ENCODE results near the gene RBM23. TPM values are rescaled to one million over a fixed set of nuclear protein-coding genes. Genes with fewer than 3 reads are reported as not detected.
"Not testable (repeated sequence)": the region's sequence is repeated elsewhere in the genome, so short reads cannot be mapped to it uniquely, and the experiment has no call there.

RBM23 gene
- 10 to 100 TPM; 77.3 to 88.9 TPM for total RNA-seq
- total RNA-seq = 76.9 to 145 reads per million in 2 donors

GRCh38 chr14:22918804-22919600, at the start of gene RBM23:
TSS of gene RBM23 (minus strand) at chr14:22919149.
- ATAC-seq (peak; percentile 90), DNase-seq (peak; percentile 98 to 99 (median 98))
- Mint-ChIP-seq H3K27me3 (no peaks in the 10 kb centered on the region), H3K36me3 (ENCODE audit: low read depth) (peaks cover 8% of the 10 kb centered on the region), H3K27ac (peak within 1 kb of the TSS; percentile 100), H3K4me3 (peak within 1 kb of the TSS; percentile 94), H3K4me1 (peaks cover 29% of the 10 kb centered on the region)
- H3K9me3 ChIP-seq (ENCODE audit: control insufficient read depth, low read length, poor library complexity, severe bottlenecking) = no peaks in the 10 kb centered on the region

- no peaks in the 10 kb centered on the region for H3K4me1 Mint-ChIP-seq
- H3K27me3 Mint-ChIP-seq = no peaks in the 10 kb centered on the region
- ATAC-seq (no peak), DNase-seq (no peak)
- H3K27ac Mint-ChIP-seq = no peak overlapping the region
- no peaks in the 10 kb centered on the region for H3K9me3 ChIP-seq (ENCODE audit: control insufficient read depth, low read length, poor library complexity, severe bottlenecking)
- H3K36me3 Mint-ChIP-seq (ENCODE audit: low read depth) = no peaks in the 10 kb centered on the region
- H3K4me3 Mint-ChIP-seq = no peak overlapping the region
Measured at GRCh38 chr14:22966783-22967269, 47.9 kb upstream of the RBM23 start.

GRCh38 chr14:22965916-22966782, 47.2 kb upstream of the RBM23 start:
- not testable (repeated sequence) for DNase-seq; H3K27ac Mint-ChIP-seq; H3K36me3 Mint-ChIP-seq (ENCODE audit: low read depth); H3K4me3 Mint-ChIP-seq; H3K4me1 Mint-ChIP-seq; H3K27me3 Mint-ChIP-seq; H3K9me3 ChIP-seq (ENCODE audit: control insufficient read depth, low read length, poor library complexity, severe bottlenecking); ATAC-seq

GRCh38 chr14:22962061-22962676, 43.2 kb upstream of the RBM23 start:
- H3K4me1 Mint-ChIP-seq = peaks cover 2% of the 10 kb centered on the region
- H3K27me3 Mint-ChIP-seq = no peaks in the 10 kb centered on the region
- H3K4me3 Mint-ChIP-seq = no peak overlapping the region
- H3K27ac Mint-ChIP-seq = no peak overlapping the region
- no peaks in the 10 kb centered on the region for H3K9me3 ChIP-seq (ENCODE audit: control insufficient read depth, low read length, poor library complexity, severe bottlenecking)
- ATAC-seq (no peak), DNase-seq (no peak)
- no peaks in the 10 kb centered on the region for H3K36me3 Mint-ChIP-seq (ENCODE audit: low read depth)

GRCh38 chr14:22955702-22956569, 37.0 kb upstream of the RBM23 start:
- Mint-ChIP-seq H3K27me3 (no peaks in the 10 kb centered on the region), H3K27ac (peak overlapping the region; percentile 85), H3K4me1 (peaks cover 19% of the 10 kb centered on the region), H3K36me3 (ENCODE audit: low read depth) (peaks cover 5% of the 10 kb centered on the region), H3K4me3 (peak overlapping the region; percentile 90)
- ATAC-seq (no peak), DNase-seq (no peak)
- H3K9me3 ChIP-seq (ENCODE audit: control insufficient read depth, low read length, poor library complexity, severe bottlenecking) = no peaks in the 10 kb centered on the region

- no peaks in the 10 kb centered on the region for H3K27me3 Mint-ChIP-seq
- ATAC-seq = no peak
- no peak overlapping the region for H3K4me3 Mint-ChIP-seq
- H3K4me1 Mint-ChIP-seq = peaks cover 17% of the 10 kb centered on the region
- no peak for DNase-seq
- no peak overlapping the region for H3K27ac Mint-ChIP-seq
- peaks cover 5% of the 10 kb centered on the region for H3K36me3 Mint-ChIP-seq (ENCODE audit: low read depth)
- no peaks in the 10 kb centered on the region for H3K9me3 ChIP-seq (ENCODE audit: control insufficient read depth, low read length, poor library complexity, severe bottlenecking)
Measured at GRCh38 chr14:22952418-22952817, 33.5 kb upstream of the RBM23 start.

- not testable (repeated sequence) for H3K9me3 ChIP-seq (ENCODE audit: control insufficient read depth, low read length, poor library complexity, severe bottlenecking); H3K4me3 Mint-ChIP-seq; ATAC-seq; DNase-seq; H3K27me3 Mint-ChIP-seq; H3K36me3 Mint-ChIP-seq (ENCODE audit: low read depth)
- peak overlapping the region; percentile 45 for H3K27ac Mint-ChIP-seq
- peaks cover 17% of the 10 kb centered on the region for H3K4me1 Mint-ChIP-seq
Measured at GRCh38 chr14:22951795-22952194, 32.8 kb upstream of the RBM23 start.

GRCh38 chr14:22945642-22946041, 26.7 kb upstream of the RBM23 start:
- Mint-ChIP-seq H3K27me3 (no peaks in the 10 kb centered on the region), H3K4me3 (no peak overlapping the region), H3K36me3 (ENCODE audit: low read depth) (peaks cover 6% of the 10 kb centered on the region), H3K4me1 (peaks cover 2% of the 10 kb centered on the region), H3K27ac (no peak overlapping the region)
- ATAC-seq (no peak), DNase-seq (no peak)
- no peaks in the 10 kb centered on the region for H3K9me3 ChIP-seq (ENCODE audit: control insufficient read depth, low read length, poor library complexity, severe bottlenecking)

- Mint-ChIP-seq H3K4me1 (peaks cover 2% of the 10 kb centered on the region), H3K36me3 (ENCODE audit: low read depth) (peaks cover 6% of the 10 kb centered on the region), H3K27me3 (no peaks in the 10 kb centered on the region), H3K27ac (no peak overlapping the region), H3K4me3 (no peak overlapping the region)
- H3K9me3 ChIP-seq (ENCODE audit: control insufficient read depth, low read length, poor library complexity, severe bottlenecking) = no peaks in the 10 kb centered on the region
- no peak for DNase-seq
- no peak for ATAC-seq
Measured at GRCh38 chr14:22939684-22940083, 20.7 kb upstream of the RBM23 start.

GRCh38 chr14:22935156-22935555, 16.2 kb upstream of the RBM23 start:
- Mint-ChIP-seq H3K36me3 (ENCODE audit: low read depth) (no peaks in the 10 kb centered on the region), H3K4me1 (peaks cover 2% of the 10 kb centered on the region), H3K27ac (no peak overlapping the region), H3K27me3 (no peaks in the 10 kb centered on the region), H3K4me3 (no peak overlapping the region)
- no peak for DNase-seq
- no peaks in the 10 kb centered on the region for H3K9me3 ChIP-seq (ENCODE audit: control insufficient read depth, low read length, poor library complexity, severe bottlenecking)
- ATAC-seq = no peak

GRCh38 chr14:22932146-22932545, 13.2 kb upstream of the RBM23 start:
- Mint-ChIP-seq H3K4me3 (no peak overlapping the region), H3K27me3 (no peaks in the 10 kb centered on the region), H3K27ac (no peak overlapping the region), H3K4me1 (peaks cover 9% of the 10 kb centered on the region), H3K36me3 (ENCODE audit: low read depth) (no peaks in the 10 kb centered on the region)
- ATAC-seq = no peak
- DNase-seq = no peak
- no peaks in the 10 kb centered on the region for H3K9me3 ChIP-seq (ENCODE audit: control insufficient read depth, low read length, poor library complexity, severe bottlenecking)

- no peak overlapping the region for H3K27ac Mint-ChIP-seq
- peaks cover 11% of the 10 kb centered on the region for H3K4me1 Mint-ChIP-seq
- H3K36me3 Mint-ChIP-seq (ENCODE audit: low read depth) = peaks cover 3% of the 10 kb centered on the region
- no peaks in the 10 kb centered on the region for H3K27me3 Mint-ChIP-seq
- H3K9me3 ChIP-seq (ENCODE audit: control insufficient read depth, low read length, poor library complexity, severe bottlenecking) = no peaks in the 10 kb centered on the region
- ATAC-seq (peak; percentile 24), DNase-seq (no peak)
- no peak overlapping the region for H3K4me3 Mint-ChIP-seq
Measured at GRCh38 chr14:22929961-22930364, 11.0 kb upstream of the RBM23 start.
